C4-2B (cell line): ENCODE measurements around the gene CIB2.

Experiments used
- CTCF ChIP-seq: fragments of 450-650 bp; conservative IDR thresholded peaks from 2 replicates; pipeline ENCODE4 v1.5.1; 2017; ENCODE audit warnings: mild to moderate bottlenecking
- ZFX ChIP-seq: fragments of 450-650 bp; IDR thresholded peaks from 2 replicates; pipeline ENCODE4 v1.6.1; 2017

- TF ChIP-seq CTCF, result no peak
- no peak for TF ChIP-seq ZFX
These were observed 30.4 kb downstream of the CIB2 start for GRCh38 chr15:78100886-78101285.
